NCI-H2227 (cell line): ENCODE results near the gene MMP24OS.
"Not testable (repeated sequence)": the region's sequence is repeated elsewhere in the genome, so short reads cannot be mapped to it uniquely, and the experiment has no call there.

Source experiments
- DNase-seq: peaks from one replicate; lab custom pipeline; 2025; ENCODE audit not compliant: unreplicated experiment; lab: John Stamatoyannopoulos, UW

The MMP24OS gene

DNA sequence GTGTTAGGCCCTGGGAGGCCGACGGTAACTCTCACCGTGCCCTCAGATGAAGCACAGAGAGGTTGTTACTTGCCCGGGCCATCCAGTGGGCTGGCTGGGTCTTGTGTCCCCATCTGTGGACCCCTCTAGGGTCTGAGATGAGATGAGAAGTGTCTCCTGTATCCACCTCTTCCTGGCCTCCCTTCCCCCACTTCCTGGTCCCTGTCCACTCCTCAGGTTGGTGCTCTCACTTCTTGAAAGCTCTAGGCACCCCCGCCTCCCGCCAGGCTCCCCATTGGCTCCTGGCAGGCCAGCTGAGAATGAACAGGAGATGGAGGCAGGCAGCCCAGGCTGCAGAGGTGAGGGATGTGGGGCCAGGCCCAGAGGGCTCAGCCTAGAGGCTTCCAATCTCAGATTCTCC lies 1.5 kb downstream of the MMP24OS start:
- peak; percentile 17 for DNase-seq

DNA sequence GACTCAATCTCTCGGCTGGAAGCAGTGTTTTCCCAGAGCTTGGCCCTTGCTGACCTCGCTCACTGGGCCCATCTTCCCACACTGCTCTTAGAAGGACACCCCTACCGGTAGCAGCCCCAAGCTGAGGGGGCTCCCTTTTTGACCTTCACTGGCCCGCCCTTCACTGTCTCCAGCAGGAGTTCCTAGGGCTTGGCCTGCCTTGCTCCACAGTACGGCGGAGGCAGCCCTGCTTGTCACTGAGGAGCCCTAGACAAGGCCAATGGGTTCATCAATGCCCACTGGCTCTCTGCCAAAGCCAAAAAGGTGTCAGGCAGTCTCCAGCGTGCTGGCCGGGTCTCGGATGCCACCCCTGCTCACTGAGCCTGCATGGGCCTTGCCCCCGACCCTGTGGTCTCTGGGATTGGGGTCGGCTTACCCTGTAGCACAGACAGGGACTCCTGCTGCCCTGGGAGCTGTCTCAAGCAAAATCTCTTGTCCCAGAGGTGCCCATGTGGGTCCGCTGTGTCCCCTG lies 2.1 kb downstream of the MMP24OS start:
- no peak for DNase-seq

DNA sequence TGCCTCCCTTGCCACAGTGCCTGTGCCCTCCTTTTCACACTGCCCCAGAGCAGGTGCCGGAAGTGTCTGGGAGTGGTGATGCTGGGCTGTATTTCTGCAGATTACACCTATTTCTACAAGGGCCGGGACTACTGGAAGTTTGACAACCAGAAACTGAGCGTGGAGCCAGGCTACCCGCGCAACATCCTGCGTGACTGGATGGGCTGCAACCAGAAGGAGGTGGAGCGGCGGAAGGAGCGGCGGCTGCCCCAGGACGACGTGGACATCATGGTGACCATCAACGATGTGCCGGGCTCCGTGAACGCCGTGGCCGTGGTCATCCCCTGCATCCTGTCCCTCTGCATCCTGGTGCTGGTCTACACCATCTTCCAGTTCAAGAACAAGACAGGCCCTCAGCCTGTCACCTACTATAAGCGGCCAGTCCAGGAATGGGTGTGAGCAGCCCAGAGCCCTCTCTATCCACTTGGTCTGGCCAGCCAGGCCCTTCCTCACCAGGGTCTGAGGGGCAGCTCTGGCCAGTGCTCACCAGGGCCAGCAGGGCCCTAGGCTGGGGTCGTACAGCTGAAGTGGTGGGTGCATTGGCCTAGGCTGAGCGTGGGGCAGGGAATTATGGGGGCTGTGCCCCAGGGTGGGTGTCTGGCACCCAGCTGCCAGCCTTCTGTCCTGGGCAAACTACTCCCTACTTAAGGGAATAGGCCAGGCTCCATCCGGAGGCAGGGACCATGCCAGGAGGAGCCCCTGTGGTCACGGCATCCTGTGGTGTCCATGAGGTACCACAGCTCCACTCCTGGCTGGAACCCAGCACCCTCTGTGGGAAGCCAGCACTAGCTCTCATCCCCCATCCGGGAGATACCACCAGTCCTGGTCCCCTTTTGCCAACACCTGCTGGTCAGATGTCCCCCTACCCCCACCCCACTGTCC lies 3.5 kb downstream of the MMP24OS start:
- no peak for DNase-seq

DNA sequence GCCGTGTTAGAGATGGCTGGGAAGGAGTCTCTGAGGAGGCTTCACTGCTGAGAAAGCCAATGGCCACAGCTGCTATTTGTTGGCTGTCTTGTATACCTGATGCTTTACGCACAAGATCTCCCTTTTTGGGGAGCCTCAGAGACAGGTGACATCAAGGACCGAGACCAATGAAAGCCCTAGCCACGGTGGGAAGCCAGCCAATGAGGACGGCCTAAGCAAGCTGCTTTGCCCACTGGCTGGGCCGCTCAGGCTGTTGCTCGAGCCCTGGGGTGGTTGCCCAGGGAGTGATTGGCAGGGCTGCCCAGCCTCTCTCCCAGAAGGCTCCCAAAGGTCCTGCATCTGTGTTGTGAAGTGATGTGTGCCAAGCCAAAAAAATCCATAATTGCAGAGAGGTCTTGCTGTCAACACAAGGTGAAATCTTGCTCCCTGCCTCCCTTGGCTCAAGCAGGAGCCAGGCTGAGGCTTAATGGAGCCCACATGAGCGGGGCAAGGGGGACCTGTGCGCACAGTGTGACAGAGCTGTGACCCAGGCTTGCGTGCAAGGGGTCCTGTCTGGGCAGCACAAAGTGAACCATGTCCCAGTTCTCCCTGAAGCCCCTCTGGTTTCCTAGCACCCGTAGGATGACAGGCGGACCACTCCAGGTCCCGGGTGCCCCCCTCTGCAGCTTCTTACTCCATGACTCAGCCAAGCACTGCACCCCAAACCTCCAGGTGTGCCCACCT lies 4.3 kb downstream of the MMP24OS start:
- no peak for DNase-seq

DNA sequence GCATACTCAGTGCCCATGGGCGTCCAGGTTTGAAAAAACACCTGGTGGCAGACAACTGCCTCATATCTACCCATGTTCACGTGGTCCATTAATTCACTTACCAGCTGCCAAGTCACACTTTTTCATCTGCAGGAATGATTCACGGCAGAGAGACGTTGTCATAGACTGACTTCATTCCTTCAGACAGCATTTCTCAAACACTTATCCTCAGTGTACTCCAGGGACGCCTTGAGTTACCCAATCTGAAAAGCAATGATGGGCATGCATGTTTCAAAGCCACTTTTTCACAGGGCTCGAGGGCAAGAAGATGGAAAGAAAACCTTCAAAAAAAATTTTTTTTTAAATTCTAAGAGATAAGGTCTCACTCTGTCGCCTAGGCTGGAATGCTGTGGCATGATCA lies 6.0 kb downstream of the MMP24OS start:
- no peak for DNase-seq

DNA sequence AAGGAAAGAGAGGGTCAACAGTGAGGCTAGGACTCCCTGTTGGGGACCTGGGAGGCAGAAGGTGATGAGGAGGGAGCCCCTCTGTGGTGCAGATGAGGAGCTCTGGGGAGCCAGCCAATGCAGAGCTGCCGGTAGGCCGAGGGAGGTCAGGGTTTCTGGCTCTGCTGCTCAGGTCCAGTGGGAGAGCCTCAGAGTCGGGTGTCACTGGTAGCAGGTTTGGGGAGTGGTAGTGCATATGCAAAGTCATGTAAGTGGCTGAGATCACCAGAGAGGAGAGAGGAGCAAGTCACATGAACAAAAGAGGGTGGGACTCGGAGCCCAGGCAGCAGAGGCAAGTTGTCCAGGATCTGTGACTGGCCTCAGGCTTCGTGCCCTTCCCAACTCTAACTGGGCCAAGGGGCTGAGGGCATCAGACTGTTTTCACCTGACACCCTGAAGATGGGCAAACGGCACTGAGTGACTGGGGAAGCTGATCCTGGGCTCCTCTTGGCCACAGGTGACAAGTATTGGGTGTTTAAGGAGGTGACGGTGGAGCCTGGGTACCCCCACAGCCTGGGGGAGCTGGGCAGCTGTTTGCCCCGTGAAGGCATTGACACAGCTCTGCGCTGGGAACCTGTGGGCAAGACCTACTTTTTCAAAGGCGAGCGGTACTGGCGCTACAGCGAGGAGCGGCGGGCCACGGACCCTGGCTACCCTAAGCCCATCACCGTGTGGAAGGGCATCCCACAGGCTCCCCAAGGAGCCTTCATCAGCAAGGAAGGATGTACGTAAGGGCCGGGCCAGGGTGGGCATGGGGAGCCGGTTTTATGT lies 6.6 kb downstream of the MMP24OS start:
- DNase-seq, result no peak

DNA sequence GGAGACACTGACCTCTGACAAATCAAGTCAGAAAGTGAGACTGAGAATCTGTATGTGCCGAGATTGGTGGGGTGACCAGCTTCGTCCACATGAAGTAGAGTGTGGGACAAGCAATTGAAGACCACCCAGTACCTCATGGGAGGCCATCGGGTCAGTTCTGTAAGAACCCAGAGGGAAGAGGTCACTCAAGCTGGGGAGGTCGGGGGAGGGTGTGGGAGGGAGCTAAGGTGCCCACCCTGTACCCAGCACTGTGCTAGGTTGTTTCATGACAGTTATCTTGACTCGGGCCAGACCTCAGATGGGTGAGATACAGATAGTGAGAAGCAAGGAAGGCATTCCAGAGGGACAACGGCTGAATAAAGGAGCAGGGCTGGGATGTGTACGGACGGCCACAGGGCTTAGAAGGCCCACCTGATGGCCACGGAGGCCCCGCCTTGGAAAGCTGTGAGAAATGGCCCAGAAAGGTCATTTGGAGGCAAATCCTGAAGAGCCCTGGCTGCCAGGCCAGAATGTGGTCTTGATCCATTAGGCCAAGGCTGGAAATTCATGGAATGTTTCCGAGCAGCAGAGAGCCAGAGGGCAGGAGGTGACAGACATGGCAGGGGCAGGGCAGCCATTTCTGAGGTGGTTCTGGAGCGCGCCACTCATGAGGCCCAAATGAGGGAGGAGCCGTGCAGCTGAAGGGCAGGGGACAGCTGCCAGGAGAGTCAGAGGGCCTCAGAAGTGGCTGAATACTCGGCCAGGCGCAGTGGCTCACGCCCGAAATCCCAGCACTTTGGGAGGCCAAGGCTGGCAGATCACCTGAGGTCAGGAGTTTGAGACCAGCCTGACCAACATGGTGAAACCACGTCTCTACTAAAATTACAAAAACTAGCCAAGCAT lies 7.7 kb downstream of the MMP24OS start:
- DNase-seq, result no peak

DNA sequence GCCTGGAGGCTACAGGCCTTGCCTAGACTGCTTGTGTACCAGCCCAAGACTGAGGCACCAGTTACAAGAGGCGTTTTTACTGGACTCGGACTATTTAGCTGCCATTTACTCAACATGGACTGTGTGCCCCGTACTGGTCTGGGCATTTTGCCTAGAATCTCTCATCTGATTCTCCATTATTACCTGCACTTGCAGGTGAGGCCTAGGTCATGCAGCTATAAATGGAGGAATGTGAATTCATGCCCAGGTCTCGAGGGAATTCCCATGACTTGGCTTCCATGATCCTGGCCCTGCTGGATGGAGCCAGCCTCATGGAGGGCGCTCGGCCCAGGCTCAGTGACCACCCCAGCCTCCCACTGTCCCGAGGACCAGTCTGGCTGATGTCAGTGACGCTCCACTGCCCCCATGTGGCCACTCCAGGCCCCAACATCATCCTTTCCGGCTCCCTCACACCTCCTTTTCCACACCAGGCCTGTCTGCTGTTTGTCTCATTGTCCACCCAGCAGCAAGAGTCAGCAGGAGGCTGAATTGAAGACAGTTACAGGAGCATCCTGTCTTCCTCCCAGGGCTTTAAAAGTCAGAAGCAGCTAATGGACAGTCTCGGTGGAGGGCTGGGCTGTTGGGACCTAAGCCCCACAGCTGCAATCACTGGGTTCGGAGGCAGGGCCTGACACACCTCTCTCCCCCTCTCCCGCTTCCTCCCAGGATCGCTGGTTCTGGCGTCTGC lies 8.7 kb downstream of the MMP24OS start:
- DNase-seq, result peak; percentile 78

DNA sequence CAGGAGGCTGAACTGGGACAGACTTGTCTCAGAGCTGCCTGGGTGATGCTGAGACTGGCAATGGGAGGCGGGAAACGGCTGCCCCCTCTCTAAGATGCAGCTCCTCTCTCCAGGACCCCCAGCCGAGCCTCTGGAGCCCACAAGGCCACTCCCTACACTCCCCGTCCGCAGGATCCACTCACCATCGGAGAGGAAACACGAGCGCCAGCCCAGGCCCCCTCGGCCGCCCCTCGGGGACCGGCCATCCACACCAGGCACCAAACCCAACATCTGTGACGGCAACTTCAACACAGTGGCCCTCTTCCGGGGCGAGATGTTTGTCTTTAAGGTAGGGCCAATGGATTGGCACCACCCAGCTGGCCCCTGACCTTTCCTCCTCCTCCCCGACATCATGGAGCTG lies 10.8 kb downstream of the MMP24OS start:
- DNase-seq, result no peak

DNA sequence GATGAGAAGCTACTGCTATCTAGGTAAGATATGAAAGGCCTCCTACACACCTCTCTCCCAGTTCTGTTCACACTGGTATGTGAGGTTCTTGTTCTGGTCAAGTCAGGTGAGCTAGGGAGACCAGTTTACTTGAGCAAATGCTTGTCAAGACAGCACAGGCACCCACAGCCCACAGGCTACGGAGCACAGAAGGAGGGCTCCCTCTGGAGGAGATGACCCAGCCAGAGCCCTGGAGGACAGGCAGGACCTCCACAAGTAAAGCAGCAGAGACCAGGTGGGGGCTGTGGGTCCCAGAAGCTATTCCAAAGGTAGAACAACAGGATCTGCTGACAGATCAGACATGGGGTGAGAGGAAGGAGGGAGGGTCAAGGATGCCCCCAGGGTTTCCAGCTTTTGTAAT lies 13.2 kb downstream of the MMP24OS start:
- DNase-seq, result no peak

DNA sequence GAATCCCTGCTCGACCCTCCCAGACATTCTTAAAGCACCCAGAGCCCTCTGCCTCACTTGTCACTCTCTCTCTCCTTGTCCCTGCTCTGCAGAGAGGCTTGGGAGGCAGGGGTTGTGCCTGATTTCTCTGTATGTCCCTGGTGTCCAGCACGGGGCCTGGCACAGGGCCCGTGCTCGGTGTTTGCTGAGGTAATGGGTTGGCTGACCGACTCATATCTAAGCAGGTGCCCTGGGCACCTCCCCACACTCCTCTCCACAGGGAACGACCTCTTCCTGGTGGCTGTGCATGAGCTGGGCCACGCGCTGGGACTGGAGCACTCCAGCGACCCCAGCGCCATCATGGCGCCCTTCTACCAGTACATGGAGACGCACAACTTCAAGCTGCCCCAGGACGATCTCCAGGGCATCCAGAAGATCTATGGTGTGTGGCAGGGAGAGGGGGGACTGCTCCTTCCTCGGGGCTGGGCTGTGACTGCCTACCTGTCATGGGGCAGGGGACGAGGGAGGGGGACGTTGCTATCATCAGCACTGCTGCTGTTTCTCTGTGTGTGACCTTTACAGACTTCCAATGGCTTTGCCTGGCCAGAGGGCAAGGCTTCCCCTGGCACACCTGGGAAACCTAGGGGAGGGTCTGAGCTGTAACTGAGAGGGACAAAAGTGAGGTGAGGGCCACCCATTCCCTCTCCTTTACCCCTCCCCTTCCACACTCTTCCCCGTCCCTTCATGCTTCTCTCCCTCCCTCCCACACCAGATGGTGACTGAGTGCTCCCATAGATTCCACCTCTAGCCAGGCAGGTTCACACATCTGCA lies 14.2 kb downstream of the MMP24OS start:
- no peak for DNase-seq

DNA sequence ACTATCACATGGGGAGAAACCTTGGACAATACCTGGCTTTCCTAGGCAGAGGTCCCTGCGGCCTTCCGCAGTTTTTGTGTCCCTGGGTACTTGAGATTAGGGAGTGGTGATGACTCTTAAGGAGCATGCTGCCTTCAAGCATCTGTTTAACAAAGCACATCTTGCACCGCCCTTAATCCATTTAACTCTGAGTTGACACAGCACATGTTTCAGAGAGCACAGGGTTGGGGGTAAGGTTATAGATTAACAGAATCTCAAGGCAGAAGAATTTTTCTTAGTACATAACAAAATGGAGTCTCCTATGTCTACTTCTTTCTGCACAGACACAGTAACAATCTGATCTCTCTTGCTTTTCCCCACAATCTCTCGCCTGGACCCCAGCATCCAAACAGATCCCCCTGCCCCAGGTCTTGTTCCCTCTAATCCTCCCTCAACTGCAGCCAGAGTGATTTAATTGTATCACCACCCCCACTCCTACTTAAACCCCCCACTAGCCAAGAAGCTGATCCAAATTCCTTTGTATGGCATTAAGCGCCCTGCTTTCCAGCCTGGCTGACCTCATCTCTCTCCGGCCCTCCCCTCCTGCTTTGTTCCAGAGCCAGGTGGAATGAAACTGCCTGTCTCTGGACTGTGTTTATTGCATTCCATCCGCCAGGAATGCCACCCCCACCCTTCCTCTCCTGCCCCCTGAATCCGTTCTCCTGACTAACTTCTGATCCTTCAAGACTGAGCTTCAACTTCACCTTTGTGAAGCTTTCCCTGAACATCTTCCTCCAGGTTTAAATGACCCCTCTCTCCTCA lies 15.0 kb downstream of the MMP24OS start:
- DNase-seq, result peak; percentile 52

DNA sequence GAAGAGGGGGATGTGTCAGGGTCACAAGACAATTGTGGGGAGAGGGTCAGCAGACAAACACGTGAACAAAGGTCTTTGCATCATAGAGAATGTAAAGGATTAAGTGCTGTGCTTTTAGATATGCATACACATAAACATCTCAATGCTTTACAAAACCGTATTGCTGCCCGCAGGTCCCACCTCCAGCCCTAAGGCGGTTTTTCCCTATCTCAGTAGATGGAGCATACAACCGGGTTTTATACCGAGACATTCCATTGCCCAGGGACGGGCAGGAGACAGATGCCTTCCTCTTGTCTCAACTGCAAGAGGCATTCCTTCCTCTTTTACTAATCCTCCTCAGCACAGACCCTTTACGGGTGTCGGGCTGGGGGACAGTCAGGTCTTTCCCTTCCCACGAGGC lies 15.6 kb downstream of the MMP24OS start:
- not testable (repeated sequence) for DNase-seq

DNA sequence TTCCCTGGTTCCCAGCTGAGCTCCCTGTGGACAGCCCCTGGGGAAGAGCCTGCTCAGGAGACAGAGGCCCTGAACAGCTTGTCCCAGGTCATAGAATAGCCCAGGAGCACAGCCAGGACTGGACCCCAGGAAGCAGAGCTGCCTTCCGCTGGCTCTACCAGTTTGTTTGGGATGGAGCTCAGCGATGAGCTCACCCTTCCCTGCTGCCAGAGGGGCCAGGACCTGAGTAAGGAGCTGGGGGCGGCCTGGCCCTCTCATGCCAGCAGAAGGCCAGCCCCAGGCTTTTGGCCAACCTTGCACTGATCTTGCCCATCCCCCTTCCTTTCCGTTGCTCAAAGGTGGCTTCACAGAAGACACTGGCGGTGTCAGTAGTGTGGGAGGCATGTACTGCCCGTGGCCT lies 17.5 kb downstream of the MMP24OS start:
- DNase-seq, result no peak

DNA sequence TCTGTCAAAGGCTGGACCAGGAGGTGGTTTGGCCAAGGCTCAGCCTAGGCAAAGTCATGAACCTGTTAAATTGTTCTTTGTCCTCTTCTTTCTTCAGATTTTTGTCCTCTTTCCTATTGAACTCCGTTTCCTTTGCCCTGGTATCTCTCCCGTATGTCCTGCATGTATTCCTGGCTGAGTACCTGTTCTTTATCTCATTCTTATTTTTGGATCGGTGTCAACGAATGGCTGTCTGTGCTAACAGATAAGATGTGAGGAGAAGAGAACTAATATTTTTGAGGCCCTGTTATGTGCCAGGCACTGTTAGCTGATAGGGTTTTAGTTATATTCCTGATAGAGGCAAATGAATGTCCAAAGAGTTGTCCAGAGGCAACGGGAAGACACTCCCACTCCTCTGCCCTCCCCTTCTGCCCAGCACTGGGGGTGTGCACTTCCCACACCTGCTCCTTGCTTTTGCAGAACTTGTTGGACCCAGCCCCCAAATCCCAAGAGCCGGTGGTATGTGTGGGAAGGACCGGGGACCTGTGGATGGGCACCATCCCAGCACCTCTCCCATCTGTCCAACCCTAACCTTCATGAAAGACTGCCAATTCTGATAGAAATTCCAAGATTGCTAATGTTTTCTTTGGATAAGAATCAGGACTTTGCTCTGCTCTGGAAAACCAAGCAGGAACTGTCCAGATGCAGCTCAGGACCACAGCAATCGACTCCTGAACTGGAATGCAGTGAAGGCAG lies 20.6 kb downstream of the MMP24OS start:
- DNase-seq, result no peak

DNA sequence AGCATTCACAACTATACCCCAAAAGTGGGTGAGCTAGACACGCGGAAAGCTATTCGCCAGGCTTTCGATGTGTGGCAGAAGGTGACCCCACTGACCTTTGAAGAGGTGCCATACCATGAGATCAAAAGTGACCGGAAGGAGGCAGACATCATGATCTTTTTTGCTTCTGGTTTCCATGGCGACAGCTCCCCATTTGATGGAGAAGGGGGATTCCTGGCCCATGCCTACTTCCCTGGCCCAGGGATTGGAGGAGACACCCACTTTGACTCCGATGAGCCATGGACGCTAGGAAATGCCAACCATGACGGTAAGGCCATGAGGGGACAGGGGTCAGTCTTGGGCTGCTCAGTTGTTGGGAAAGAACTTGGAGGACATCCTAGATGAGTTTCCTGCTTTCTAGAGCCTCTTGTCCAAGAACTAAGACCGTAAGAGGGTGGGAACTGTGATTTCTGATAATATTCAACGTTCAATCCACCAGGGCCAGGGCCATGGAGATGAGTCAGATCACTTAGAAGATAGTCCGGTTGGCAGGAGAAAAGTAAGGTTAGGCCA lies 23.4 kb downstream of the MMP24OS start:
- DNase-seq, result no peak

DNA sequence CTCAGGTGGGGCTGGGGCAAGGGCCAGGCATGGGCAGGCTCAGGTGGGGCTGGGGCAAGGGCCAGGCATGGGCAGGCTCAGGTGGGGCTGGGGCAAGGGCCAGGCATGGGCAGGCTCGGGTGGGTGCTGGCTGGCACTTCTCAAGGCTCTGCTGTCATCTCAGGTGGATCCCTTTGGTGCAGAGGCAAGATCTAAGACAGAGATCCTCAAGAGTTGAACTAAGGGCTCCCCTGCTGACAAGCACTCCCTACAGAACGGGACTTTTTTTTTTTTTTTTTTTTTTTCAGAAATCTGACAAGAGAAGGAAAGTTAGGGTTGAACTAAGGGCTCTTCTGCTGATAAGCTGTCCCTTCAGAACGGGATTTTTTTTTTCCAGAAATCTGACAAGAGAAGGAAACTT lies 24.9 kb downstream of the MMP24OS start:
- no peak for DNase-seq
